ENCODE measurements around the gene ZFYVE28. TPM values are rescaled to one million over a fixed set of nuclear protein-coding genes. Genes with fewer than 3 reads are reported as not detected.

Gene ZFYVE28
- polyA plus RNA-seq, 1 of the 3 experiments (the other 2 are of a cell fraction), result 3.2 TPM

DNA sequence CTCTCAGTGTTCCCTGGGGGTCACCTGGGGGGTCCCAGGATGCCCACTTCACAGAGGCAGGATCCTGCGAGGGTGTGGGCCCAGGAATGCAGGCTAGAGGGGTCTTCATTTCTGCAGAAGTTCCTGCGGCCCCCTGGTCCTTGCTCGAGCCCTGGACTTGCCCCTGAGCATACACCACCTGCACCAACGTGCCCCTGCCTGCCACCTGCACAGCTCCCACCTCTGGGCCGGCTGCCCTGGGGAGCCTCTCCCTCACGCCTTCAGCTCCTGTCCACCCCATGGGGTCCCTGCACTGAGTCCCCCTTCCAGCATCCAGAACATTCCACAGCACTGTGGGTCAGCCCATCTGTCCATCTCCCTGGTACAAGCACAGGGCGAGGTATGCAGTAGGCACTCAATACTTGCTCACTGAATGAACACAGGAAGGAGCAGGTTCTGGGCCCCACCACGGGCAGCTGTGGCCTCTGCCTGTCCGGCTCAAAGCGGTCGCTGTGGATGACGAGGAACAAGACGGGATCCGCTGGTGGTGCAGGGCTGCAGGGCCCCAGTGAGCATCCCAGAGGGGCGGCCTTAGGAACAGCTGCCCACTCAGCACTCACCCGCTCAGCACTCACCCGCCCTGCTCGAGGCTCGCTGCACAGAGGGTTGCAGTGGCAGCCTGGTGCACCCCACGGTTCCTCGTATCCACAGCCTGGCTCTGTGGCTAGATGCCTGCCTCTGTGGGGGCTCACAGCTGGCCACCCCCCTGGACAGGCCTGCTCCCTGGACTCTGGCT, 86.1 kb downstream of the ZFYVE28 start:
- Histone ChIP-seq H3K9me3 (peaks cover 7% of the 10 kb centered on the region; the same call in 1 of the 2 replicates), H3K4me1 (ENCODE audit: control insufficient read depth in 1 of 2, insufficient read depth in 2 of 2, low read depth in 1 of 2, low read length in 1 of 2) (no peaks in the 10 kb centered on the region), H2AFZ (ENCODE audit: low read depth) (no peak overlapping the region), H3K36me3 (replicated peaks in 1 of 2; ENCODE audit: control insufficient read depth in 1 of 2, insufficient read depth in 2 of 2, low read length in 1 of 2) (peaks cover 0 to 4% of the 10 kb centered on the region in 2 experiments), H3K4me3 (ENCODE audit: low read depth in 2 of 2, low read length in 1 of 2) (no peak overlapping the region), H3K9ac (no peak overlapping the region), H4K20me1 (ENCODE audit: insufficient read depth) (no peaks in the 10 kb centered on the region), H3K27ac (ENCODE audit: low read depth in 2 of 2, low read length in 1 of 2) (no peak overlapping the region), H3K79me2 (ENCODE audit: insufficient read depth) (no peaks in the 10 kb centered on the region), H3K4me2 (no peak overlapping the region), H3K9me2 (no peaks in the 10 kb centered on the region), H3K27me3 (ENCODE audit: insufficient read depth) (no peaks in the 10 kb centered on the region), H3F3A (replicated peaks; ENCODE audit: insufficient read depth) (peaks cover 11% of the 10 kb centered on the region)
- POLR2A ChIA-PET, result no interaction called here
- CTCF ChIA-PET, result no interaction called here
- 83% methylated on average over 13 of the region's 21 CpGs for WGBS (ENCODE audit: low lambda C conversion rate)
- TF ChIP-seq TEAD4 (IDR thresholded peaks at IDR 0.05; ENCODE audit: borderline replicate concordance, insufficient read depth), result no peak
- no peak for TF ChIP-seq CHD2 (IDR thresholded peaks at IDR 0.05; ENCODE audit: low read length, partially characterized antibody)
- TF ChIP-seq JUND (IDR thresholded peaks at IDR 0.05), result no peak
- TF ChIP-seq FOXJ3 (CRISPR knock-in tag; IDR thresholded peaks at IDR 0.05), result no peak
- TF ChIP-seq, protein P1, sequence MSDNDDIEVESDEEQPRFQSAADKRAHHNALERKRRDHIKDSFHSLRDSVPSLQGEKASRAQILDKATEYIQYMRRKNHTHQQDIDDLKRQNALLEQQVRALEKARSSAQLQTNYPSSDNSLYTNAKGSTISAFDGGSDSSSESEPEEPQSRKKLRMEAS (IDR thresholded peaks at IDR 0.05; ENCODE audit: low read depth), result no peak
- TF ChIP-seq FOXM1 (IDR thresholded peaks at IDR 0.05; ENCODE audit: low read depth), result no peak
- TF ChIP-seq SMC3 (IDR thresholded peaks at IDR 0.05; ENCODE audit: low read depth, low read length), result no peak
- no peak for TF ChIP-seq TCF12 (IDR thresholded peaks at IDR 0.05)
- TF ChIP-seq YY1 (IDR thresholded peaks at IDR 0.05; ENCODE audit: low read depth), result no peak
- peak; percentile 28 for DNase-seq

GRCh38 chr4:2331519-2332200, 86.8 kb downstream of the ZFYVE28 start:
- ChIA-PET POLR2A (no interaction called here), CTCF (no interaction called here)
- Histone ChIP-seq H3K4me3 (ENCODE audit: low read depth in 2 of 2, low read length in 1 of 2) (no peak overlapping the region), H3K9me2 (no peaks in the 10 kb centered on the region), H3K4me2 (no peak overlapping the region), H3K27ac (ENCODE audit: low read depth in 2 of 2, low read length in 1 of 2) (no peak overlapping the region), H3K36me3 (replicated peaks in 1 of 2; ENCODE audit: control insufficient read depth in 1 of 2, insufficient read depth in 2 of 2, low read length in 1 of 2) (peaks cover 0 to 5% of the 10 kb centered on the region in 2 experiments), H2AFZ (ENCODE audit: low read depth) (no peak overlapping the region), H3K4me1 (ENCODE audit: control insufficient read depth in 1 of 2, insufficient read depth in 2 of 2, low read depth in 1 of 2, low read length in 1 of 2) (no peaks in the 10 kb centered on the region), H3F3A (replicated peaks; ENCODE audit: insufficient read depth) (peaks cover 11% of the 10 kb centered on the region), H3K9me3 (peaks cover 7% of the 10 kb centered on the region; the same call in 1 of the 2 replicates), H4K20me1 (ENCODE audit: insufficient read depth) (no peaks in the 10 kb centered on the region), H3K9ac (no peak overlapping the region), H3K79me2 (ENCODE audit: insufficient read depth) (no peaks in the 10 kb centered on the region), H3K27me3 (ENCODE audit: insufficient read depth) (no peaks in the 10 kb centered on the region)
- no peak for DNase-seq
- WGBS (ENCODE audit: low lambda C conversion rate), result 86% methylated on average over 4 of the region's 13 CpGs
- no peak for TF ChIP-seq RXRA (IDR thresholded peaks at IDR 0.05; ENCODE audit: borderline replicate concordance, low read depth)
- TF ChIP-seq SMC3 (IDR thresholded peaks at IDR 0.05; ENCODE audit: low read depth, low read length), result no peak
- TF ChIP-seq FOXM1 (IDR thresholded peaks at IDR 0.05; ENCODE audit: low read depth), result no peak
- no peak for TF ChIP-seq RAD21 (IDR thresholded peaks at IDR 0.05; ENCODE audit: low read length)
- TF ChIP-seq, protein P2, sequence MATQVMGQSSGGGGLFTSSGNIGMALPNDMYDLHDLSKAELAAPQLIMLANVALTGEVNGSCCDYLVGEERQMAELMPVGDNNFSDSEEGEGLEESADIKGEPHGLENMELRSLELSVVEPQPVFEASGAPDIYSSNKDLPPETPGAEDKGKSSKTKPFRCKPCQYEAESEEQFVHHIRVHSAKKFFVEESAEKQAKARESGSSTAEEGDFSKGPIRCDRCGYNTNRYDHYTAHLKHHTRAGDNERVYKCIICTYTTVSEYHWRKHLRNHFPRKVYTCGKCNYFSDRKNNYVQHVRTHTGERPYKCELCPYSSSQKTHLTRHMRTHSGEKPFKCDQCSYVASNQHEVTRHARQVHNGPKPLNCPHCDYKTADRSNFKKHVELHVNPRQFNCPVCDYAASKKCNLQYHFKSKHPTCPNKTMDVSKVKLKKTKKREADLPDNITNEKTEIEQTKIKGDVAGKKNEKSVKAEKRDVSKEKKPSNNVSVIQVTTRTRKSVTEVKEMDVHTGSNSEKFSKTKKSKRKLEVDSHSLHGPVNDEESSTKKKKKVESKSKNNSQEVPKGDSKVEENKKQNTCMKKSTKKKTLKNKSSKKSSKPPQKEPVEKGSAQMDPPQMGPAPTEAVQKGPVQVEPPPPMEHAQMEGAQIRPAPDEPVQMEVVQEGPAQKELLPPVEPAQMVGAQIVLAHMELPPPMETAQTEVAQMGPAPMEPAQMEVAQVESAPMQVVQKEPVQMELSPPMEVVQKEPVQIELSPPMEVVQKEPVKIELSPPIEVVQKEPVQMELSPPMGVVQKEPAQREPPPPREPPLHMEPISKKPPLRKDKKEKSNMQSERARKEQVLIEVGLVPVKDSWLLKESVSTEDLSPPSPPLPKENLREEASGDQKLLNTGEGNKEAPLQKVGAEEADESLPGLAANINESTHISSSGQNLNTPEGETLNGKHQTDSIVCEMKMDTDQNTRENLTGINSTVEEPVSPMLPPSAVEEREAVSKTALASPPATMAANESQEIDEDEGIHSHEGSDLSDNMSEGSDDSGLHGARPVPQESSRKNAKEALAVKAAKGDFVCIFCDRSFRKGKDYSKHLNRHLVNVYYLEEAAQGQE (IDR thresholded peaks at IDR 0.05; ENCODE audit: low read depth, low read length), result no peak
- TF ChIP-seq SIN3A (IDR thresholded peaks at IDR 0.05; ENCODE audit: borderline replicate concordance, low read depth, low read length), result no peak
- no peak for TF ChIP-seq EZH2phosphoT487 (IDR thresholded peaks at IDR 0.05; ENCODE audit: borderline replicate concordance, low read depth)
- no peak for TF ChIP-seq USF2 (IDR thresholded peaks at IDR 0.05; ENCODE audit: borderline replicate concordance, low read depth, low read length)
- no peak for TF ChIP-seq USF1 (IDR thresholded peaks at IDR 0.05; ENCODE audit: borderline replicate concordance, low read depth)

All from SK-N-SH (cell line).